ENCODE data around the gene RPL4.

GRCh38 chr15:66514586-66514985 lies 9.9 kb upstream of the RPL4 start:
- TF ChIP-seq CTCF (IDR thresholded peaks at IDR 0.05) (no peak), POLR2A (IDR thresholded peaks at IDR 0.05) (no peak)
